Measurements from ENCODE around the gene TBL3. TPM values are rescaled to one million over a fixed set of nuclear protein-coding genes. Genes with fewer than 3 reads are reported as not detected.

The TBL3 gene
- total RNA-seq, 1 experiment from 2014 or later, result 68.9 TPM

- ChIA-PET RAD21 (ENCODE audit: low non-redundant PET in 1 of 2, low total read pairs in 2 of 2, uncharacterized antibody in 2 of 2, unreplicated experiment in 2 of 2) (interaction anchor here in 1 of 2 experiments (0.7 kb wide), 1 partner anchor 51 kb away, joined by 3 read pairs; the partner anchor contains the start of gene MEIOB), CTCF (interaction anchor here (0.7 to 1.3 kb wide), 8 partner anchors 9 to 217 kb away, joined by 3 to 6 read pairs (median 4); partner anchors contain the start of gene MSRB1), POLR2A (interaction anchor here (1.0 to 2.1 kb wide), 3 partner anchors 41 to 49 kb away, joined by 3 to 8 read pairs (median 4); partner anchors contain the start of genes RPS2 and TBL3)
- Histone ChIP-seq H3K4me1 (ENCODE audit: control insufficient read depth in 1 of 2, insufficient read depth in 2 of 2, low read length in 2 of 2) (peaks cover 22 to 32% of the 10 kb centered on the region in 2 experiments), H3K4me3 (replicated peaks in 1 of 2; ENCODE audit: low read depth in 1 of 2, low read length in 2 of 2) (peak overlapping the region; percentile 16 to 33; a peak in 1 of 4 replicates), H3K9me2 (ENCODE audit: insufficient read depth) (no peaks in the 10 kb centered on the region), H3K9ac (ENCODE audit: low read length) (peak overlapping the region; percentile 49), H3K36me3 (ENCODE audit: control insufficient read depth in 1 of 2, insufficient read depth in 2 of 2, low read length in 2 of 2) (no peaks in the 10 kb centered on the region), H3K79me2 (ENCODE audit: insufficient read depth, low read length) (no peaks in the 10 kb centered on the region), H2AFZ (ENCODE audit: low read depth, low read length, poor library complexity, severe bottlenecking) (peak overlapping the region; percentile 13), H4K20me1 (ENCODE audit: insufficient read depth) (no peaks in the 10 kb centered on the region), H3K27ac (ENCODE audit: low read depth, low read length) (peak overlapping the region; percentile 55), H3K27me3 (ENCODE audit: insufficient read depth, low read length) (no peaks in the 10 kb centered on the region), H3K4me2 (ENCODE audit: low read length) (peak overlapping the region; percentile 72), H3K9me3 (ENCODE audit: control insufficient read depth in 1 of 2, insufficient read depth in 1 of 2, low read depth in 1 of 2, low read length in 2 of 2) (no peaks in the 10 kb centered on the region)
- BruUV-seq (replicated peaks), result no TSS peak
- ATAC-seq, result peak; percentile 85
- DNase-seq (ENCODE audit: low read depth, low spot score), result peak; percentile 56
- peak in 2 of 3 experiments; percentile 50 to 59; a peak in 5 of 6 replicates for TF ChIP-seq CTCF (IDR thresholded peaks at IDR 0.05 in 2 of 3, conservative IDR thresholded peaks at IDR 0.05 in 1 of 3; ENCODE audit: borderline replicate concordance in 1 of 3, insufficient read depth in 1 of 3, low read depth in 2 of 3, low read length in 2 of 3)
- TF ChIP-seq, protein P1, sequence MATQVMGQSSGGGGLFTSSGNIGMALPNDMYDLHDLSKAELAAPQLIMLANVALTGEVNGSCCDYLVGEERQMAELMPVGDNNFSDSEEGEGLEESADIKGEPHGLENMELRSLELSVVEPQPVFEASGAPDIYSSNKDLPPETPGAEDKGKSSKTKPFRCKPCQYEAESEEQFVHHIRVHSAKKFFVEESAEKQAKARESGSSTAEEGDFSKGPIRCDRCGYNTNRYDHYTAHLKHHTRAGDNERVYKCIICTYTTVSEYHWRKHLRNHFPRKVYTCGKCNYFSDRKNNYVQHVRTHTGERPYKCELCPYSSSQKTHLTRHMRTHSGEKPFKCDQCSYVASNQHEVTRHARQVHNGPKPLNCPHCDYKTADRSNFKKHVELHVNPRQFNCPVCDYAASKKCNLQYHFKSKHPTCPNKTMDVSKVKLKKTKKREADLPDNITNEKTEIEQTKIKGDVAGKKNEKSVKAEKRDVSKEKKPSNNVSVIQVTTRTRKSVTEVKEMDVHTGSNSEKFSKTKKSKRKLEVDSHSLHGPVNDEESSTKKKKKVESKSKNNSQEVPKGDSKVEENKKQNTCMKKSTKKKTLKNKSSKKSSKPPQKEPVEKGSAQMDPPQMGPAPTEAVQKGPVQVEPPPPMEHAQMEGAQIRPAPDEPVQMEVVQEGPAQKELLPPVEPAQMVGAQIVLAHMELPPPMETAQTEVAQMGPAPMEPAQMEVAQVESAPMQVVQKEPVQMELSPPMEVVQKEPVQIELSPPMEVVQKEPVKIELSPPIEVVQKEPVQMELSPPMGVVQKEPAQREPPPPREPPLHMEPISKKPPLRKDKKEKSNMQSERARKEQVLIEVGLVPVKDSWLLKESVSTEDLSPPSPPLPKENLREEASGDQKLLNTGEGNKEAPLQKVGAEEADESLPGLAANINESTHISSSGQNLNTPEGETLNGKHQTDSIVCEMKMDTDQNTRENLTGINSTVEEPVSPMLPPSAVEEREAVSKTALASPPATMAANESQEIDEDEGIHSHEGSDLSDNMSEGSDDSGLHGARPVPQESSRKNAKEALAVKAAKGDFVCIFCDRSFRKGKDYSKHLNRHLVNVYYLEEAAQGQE (IDR thresholded peaks at IDR 0.05; ENCODE audit: low read depth), result no peak
- TF ChIP-seq CEBPB (IDR thresholded peaks at IDR 0.05; ENCODE audit: low read depth), result no peak
- TF ChIP-seq EZH2 (IDR thresholded peaks at IDR 0.05), result no peak
- TF ChIP-seq CBX3 (IDR thresholded peaks at IDR 0.05; ENCODE audit: low read depth), result 0 out of 2 replicates have a peak, but pooled peaks have one; percentile 13
- TF ChIP-seq TCF7L2 (IDR thresholded peaks at IDR 0.05; ENCODE audit: borderline replicate concordance, extremely low read depth, insufficient read depth, insufficient read length), result no peak
- peak; percentile 25; the same call in 1 of the 2 replicates for TF ChIP-seq POLR2AphosphoS5 (IDR thresholded peaks at IDR 0.05; ENCODE audit: low read depth, low read length)
- intact Hi-C loops (cut with micrococcal nuclease), result no loop called here
These were observed 48.4 kb upstream of the TBL3 start for GRCh38 chr16:1923299-1924034.

Data from HCT116 (cell line).